GM18907 (cell line): ENCODE data around the gene CHKA.

ENCODE experiments used
- ATAC-seq: cut with Tn5 transposase; IDR thresholded peaks from one replicate; pipeline ENCODE4 v1.9.1; 2021; ENCODE audit warnings: mild to moderate bottlenecking, moderate library complexity; ENCODE audit not compliant: unreplicated experiment

Gene CHKA

GRCh38 chr11:68016904-68017817 is 104.0 kb downstream of the CHKA start:
- ATAC-seq = no peak

- no peak for ATAC-seq
Observed at GRCh38 chr11:68016161-68016903, 104.9 kb downstream of the CHKA start.

DNA sequence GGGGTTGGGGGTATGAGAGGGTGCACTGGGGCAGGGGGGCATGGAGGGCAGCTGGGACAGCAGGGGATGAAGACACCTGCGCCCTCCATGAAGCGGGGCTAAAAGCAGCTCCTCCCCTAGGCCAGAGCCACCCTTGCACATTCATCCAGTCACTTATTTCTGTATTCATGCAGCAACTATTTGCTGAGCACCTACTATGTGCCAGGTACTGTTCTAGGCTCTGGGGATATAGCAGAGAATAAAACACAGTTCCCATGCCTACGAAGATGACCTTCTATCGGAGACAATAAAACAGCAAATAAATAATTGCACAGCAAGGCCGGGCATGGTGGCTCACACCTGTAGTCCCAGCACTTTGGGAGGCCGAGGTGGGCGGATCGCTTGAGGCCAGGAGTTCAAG is 105.7 kb downstream of the CHKA start:
- no peak for ATAC-seq

- no peak for ATAC-seq
Observed at GRCh38 chr11:68014947-68015447, 106.2 kb downstream of the CHKA start.

- no peak for ATAC-seq
Observed at GRCh38 chr11:68014157-68014946, 106.8 kb downstream of the CHKA start.

DNA sequence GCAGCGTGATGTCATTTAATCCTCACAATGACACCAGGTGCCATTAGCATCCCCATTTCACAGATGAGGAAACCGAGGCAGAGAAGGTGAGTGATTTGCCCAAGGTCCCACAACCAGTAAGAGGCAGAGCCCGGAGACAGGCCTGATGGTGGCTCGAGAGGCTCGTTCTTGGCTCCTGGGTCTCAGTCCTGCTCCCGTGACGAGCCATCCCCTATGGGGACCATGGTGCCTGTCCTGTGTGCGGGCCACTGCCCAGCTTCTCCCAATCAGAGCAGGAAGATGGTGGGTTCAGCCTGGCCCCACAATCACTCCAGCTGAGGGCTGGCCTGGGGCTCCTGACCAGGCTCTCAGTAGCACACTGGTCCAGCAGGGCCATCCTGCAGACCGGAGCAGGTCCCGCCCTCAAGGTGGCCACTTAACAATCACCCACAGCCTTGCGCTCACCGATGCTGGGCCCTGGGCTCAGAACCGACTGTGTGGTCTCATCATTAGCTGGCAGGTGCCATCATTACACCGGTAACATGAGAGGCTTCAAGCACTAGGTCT is 107.5 kb downstream of the CHKA start:
- ATAC-seq = no peak

DNA sequence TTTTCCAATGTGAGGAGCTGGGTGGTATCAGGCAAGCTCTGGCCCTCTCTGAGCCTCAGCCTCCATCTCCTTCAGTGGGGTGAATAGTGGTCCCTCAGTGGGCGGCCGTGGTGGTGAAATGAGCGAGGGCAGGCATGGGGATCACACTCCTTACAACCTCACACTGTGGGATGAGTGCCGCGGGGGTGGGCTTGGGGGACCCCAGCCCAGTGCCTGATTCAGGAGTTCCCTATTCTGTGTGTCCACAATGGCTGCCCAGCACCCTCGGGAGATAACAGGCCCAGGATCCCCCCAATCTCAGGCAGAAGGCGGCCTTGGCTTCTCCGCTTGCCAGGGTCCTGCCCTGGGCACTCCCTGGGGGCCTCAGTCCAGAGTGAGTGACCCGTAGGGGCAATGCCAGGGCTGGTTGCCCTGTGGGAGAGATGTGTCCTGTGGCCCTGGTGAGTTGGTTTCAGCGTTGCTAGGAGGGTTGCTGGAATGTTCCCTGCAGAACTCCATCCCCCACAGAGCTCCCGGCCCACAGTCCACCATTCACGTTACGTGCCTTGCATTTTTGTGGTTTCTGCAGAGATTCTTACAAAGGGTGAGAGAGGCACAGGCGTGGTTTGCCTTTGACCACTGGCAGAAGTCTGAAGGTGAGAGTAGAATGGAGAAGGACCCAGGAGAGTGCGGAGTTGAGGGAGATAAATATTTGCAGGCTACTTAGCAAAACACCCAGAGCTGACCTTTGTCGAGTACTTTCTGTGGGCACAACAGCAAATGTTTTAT is 108.2 kb downstream of the CHKA start:
- ATAC-seq = no peak

DNA sequence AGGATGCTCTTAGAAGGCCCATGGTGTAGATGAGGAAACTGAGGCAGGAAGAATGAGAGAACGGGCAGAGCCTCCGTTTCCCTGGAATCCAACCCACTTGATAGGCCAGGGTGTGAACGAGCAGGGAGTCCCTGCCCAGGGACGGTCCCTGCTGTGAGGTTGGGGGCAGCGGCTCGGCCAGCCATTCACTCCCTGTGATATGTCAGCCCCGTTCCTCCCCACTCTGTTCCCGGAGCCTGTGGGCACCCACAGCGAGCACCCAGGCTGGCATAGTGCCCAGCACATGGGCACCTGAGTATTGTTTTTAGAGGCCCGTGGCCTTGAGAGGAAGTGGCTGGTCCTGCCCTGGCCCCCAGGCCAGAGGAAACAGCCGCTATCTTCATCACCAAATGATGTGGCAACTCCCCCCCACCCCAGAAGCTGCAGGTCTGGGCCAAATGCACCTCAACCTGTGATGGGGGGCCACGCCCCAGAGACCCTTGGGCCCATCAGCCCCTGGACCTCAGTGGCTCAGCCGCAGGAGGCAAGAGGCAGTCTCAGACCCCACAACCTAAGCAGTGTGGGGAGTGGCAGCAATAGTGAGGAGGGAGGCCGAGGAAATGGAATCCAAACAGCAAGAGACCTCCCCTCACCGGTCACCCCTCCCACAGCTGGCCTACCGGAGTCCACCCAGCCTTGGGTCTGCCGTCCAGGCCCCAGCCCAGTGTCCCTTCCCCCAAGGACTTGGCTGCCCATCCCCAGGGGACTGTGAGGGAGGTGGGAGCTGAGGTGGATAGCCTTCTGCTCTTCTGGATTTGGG is 108.9 kb downstream of the CHKA start:
- no peak for ATAC-seq

- no peak for ATAC-seq
Observed at GRCh38 chr11:68011051-68011943, 109.9 kb downstream of the CHKA start.

GRCh38 chr11:68010090-68011041 is 110.8 kb downstream of the CHKA start, which contains the start of gene ALDH3B1:
Gene ALDH3B1 (plus strand): TSS chr11:68010327. CDS start chr11:68015298, 4,971 bp downstream.
- no peak for ATAC-seq

DNA sequence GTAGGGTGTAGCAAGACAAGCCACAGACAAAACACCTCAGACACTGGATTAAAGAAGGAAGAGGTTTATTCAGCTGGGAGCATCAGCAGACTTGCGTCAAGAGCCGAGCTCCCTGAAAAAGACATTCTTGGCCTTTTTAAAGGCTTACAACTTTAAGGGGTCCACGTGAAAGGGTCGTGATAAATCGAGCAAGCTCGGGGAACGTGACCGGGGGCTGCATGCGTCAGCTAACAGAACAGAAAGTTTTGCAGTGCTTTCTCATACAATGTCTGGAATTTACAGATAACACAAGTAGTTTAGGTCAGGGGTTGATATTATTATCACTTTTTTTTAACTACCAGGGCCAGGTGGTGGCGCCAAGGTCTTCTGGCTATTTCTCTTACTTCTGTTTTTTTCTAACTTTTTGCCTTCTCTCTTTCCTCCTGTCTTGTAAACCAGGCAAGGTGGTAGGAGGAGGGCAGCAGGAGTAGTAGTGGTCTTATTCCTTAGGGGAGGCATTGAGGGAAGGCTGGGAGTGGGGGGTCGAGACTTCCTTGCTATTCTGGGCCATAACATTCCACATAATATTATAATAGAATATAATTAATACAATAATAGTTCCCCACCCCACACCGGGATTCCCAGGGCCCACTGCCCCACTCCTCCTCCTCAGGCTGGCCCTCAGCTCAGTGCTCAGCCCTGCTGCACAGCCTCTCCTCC is 111.6 kb downstream of the CHKA start:
- no peak for ATAC-seq

DNA sequence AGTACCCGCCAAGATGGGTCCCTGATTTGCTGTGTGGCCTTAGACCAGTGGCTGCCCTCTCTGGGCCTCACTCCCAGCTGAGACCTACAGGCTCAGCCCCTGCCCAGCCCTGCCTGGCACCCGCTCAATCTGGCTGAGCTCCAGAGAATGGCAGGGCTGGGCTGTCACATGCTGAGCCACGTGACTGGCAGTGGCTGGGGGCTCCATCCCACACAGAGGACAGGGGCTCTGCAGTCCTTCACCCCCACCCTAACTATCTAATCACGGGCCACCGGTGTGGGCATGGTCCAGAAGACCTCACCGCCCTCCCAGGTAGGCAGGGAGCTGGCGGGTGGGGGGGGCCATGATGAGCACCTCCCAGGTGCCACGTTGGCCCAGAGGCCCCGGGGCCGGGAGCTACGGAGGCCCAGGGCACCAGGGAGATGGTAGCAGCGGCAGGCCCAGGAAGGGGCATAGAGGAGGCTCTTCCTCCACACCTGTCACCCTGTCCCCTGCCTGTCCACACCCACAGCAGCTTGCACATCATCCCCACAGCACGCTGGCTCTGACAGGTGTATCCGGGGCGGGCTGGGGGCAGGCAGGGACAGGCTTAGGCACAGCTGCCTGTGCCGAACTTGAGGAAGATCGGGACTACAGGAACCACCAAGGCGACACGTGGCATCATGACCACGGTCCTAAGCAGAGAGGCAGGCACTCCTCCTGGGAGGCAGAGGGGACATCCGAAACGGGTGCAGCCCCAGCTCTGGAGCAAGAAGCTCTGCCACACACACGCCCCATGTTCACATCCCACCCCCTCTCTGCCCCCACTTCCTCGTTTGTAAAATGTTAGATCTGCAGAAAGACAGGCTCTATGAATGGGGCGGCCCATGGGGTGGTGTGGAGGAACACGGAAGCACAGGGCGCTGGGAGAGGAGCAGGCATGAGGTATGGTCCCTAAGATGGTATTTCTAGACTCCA is 112.5 kb downstream of the CHKA start:
- no peak for ATAC-seq

- no peak for ATAC-seq
Observed at GRCh38 chr11:68007498-68008380, 113.4 kb downstream of the CHKA start.

DNA sequence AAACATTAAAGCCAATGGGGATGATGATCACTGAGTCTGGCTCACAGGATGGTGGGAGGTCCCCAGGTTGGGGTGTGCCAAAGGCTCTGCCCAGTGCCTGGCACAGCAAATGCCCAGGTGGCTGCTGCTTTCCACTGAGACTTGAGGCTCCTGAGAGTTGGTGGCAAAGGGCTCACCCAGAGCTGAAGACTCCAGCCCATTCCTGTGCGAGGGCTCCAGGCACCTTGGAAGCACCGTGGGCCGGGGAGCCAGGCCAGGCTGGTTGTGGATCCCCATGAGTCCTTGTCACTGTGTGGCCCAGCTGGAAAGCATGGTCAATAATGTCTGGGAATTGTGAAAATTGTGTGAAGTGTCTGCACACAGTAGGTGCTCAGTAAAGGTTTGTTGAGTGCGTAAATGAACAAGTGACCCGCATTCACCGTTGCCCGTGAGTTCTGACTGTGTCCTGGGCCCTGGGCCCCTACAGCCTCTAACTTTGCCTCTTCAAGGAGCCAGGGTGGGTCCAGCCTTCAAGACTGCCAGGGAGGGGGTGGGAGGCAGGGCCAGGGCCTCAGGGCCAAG is 114.5 kb downstream of the CHKA start:
- no peak for ATAC-seq
